Measurements from ENCODE around the gene NDUFS2. TPM values are rescaled to one million over a fixed set of nuclear protein-coding genes. Genes with fewer than 3 reads are reported as not detected.

NDUFS2 gene
- total RNA-seq, 1 experiment from 2014 or later = 94.9 TPM

DNA sequence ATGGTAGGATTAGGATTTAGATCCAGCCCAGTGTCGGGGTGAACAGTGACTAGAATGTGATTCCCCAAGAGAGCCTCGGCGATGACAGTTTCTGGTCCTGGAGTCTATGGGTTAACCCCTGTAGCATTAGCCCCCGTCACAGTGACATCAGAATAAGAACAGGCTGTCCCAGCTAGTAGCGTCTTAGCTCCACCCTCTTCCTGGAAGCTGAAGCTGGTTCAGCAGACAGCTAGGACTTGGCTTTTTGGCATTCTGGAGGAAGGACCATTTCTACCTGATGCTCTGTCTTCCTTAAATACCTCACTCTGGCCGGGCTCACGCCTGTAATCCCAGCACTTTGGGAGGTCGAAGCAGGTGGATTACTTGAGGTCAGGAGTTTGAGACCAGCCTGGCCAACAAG is 5.0 kb downstream of the NDUFS2 start:
- no peak for TF ChIP-seq POLR2AphosphoS5 (IDR thresholded peaks at IDR 0.05; ENCODE audit: low read depth, low read length)
- TF ChIP-seq REST (IDR thresholded peaks at IDR 0.05; ENCODE audit: insufficient read depth in 1 of 2, low read depth in 2 of 2, low read length in 1 of 2) = no peak
- no peak for TF ChIP-seq TCF7L2 (IDR thresholded peaks at IDR 0.05; ENCODE audit: low read depth, low read length)
- TF ChIP-seq, protein P1, sequence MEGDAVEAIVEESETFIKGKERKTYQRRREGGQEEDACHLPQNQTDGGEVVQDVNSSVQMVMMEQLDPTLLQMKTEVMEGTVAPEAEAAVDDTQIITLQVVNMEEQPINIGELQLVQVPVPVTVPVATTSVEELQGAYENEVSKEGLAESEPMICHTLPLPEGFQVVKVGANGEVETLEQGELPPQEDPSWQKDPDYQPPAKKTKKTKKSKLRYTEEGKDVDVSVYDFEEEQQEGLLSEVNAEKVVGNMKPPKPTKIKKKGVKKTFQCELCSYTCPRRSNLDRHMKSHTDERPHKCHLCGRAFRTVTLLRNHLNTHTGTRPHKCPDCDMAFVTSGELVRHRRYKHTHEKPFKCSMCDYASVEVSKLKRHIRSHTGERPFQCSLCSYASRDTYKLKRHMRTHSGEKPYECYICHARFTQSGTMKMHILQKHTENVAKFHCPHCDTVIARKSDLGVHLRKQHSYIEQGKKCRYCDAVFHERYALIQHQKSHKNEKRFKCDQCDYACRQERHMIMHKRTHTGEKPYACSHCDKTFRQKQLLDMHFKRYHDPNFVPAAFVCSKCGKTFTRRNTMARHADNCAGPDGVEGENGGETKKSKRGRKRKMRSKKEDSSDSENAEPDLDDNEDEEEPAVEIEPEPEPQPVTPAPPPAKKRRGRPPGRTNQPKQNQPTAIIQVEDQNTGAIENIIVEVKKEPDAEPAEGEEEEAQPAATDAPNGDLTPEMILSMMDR (IDR thresholded peaks at IDR 0.05) = no peak
- ATAC-seq (no peak), DNase-seq (ENCODE audit: low read depth, low spot score) (no peak)
- H3K4me1 ChIP-seq (ENCODE audit: control insufficient read depth, insufficient read depth, low read length) = no peaks in the 10 kb centered on the region
- ChIA-PET POLR2A (no interaction called here), CTCF (no interaction called here)
- H3K27me3 ChIP-seq (ENCODE audit: control insufficient read depth, insufficient read depth, low read length) = no peaks in the 10 kb centered on the region
- H3K9me3 ChIP-seq (ENCODE audit: control insufficient read depth, insufficient read depth, low read depth, low read length) = no peaks in the 10 kb centered on the region
- H3K36me3 ChIP-seq (ENCODE audit: control insufficient read depth, insufficient read depth, low read length) = peaks cover 26% of the 10 kb centered on the region
- no peak overlapping the region for H3K27ac ChIP-seq (ENCODE audit: low read length)
- in situ Hi-C loops (cut with HindIII; ENCODE audit: low pct_unique_long_range_greater_than_20kb, low sequenced_read_pairs) = loop anchor here (25.0 kb wide), 1 partner anchor 180 kb away; no protein-coding TSS in a partner anchor
- BruUV-seq (replicated peaks) = no TSS peak
- intact Hi-C loops (cut with micrococcal nuclease; ENCODE audit: unreplicated experiment) = no loop called here
- no peak overlapping the region for H3K4me3 ChIP-seq (ENCODE audit: low read depth in 2 of 2, low read length in 2 of 2)

DNA sequence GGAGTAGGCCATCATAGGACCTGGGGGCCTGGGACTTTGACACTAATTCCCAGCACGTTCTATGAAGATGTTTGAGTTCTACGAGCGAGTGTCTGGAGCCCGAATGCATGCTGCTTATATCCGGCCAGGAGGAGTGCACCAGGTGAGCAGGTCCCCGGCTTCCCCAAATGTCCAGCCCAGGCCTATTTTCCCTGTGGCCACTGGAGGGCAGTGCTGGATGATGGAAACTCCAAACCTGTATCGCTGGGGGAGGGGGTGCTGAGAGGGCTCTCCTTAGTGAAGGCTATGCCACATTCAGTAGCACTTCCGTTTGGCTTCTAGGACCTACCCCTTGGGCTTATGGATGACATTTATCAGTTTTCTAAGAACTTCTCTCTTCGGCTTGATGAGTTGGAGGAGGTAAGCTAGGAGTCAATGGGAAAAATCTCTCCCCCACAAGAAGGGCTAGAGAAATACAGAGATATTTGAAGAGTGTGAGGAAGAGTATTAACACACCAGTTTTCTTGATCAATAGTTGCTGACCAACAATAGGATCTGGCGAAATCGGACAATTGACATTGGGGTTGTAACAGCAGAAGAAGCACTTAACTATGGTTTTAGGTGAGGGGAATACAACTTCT is 7.7 kb downstream of the NDUFS2 start:
- Histone ChIP-seq H3K4me1 (ENCODE audit: control insufficient read depth, insufficient read depth, low read length) (no peaks in the 10 kb centered on the region), H3K4me3 (ENCODE audit: low read depth in 2 of 2, low read length in 2 of 2) (no peak overlapping the region), H3K27me3 (ENCODE audit: control insufficient read depth, insufficient read depth, low read length) (no peaks in the 10 kb centered on the region), H3K36me3 (ENCODE audit: control insufficient read depth, insufficient read depth, low read length) (peaks cover 34% of the 10 kb centered on the region), H3K9me3 (ENCODE audit: control insufficient read depth, insufficient read depth, low read depth, low read length) (no peaks in the 10 kb centered on the region), H3K27ac (ENCODE audit: low read length) (no peak overlapping the region)
- POLR2A ChIA-PET = no interaction called here
- BruUV-seq (replicated peaks) = TSS peak; percentile 28
- TF ChIP-seq, protein P1 (IDR thresholded peaks at IDR 0.05) = peak; percentile 94
- TF ChIP-seq POLR2AphosphoS5 (IDR thresholded peaks at IDR 0.05; ENCODE audit: low read depth, low read length) (no peak), SIN3A (IDR thresholded peaks at IDR 0.05; ENCODE audit: borderline replicate concordance, insufficient read depth, low read depth, low read length) (no peak), TCF7L2 (IDR thresholded peaks at IDR 0.05; ENCODE audit: low read depth, low read length) (no peak), REST (IDR thresholded peaks at IDR 0.05; ENCODE audit: insufficient read depth in 1 of 2, low read depth in 2 of 2, low read length in 1 of 2) (no peak)
- DNase-seq (ENCODE audit: low read depth, low spot score) = peak; percentile 51
- intact Hi-C loops (cut with micrococcal nuclease; ENCODE audit: unreplicated experiment) = no loop called here
- CTCF ChIA-PET = no interaction called here
- peak; percentile 95 for ATAC-seq
- in situ Hi-C loops (cut with HindIII; ENCODE audit: low pct_unique_long_range_greater_than_20kb, low sequenced_read_pairs) = loop anchor here (25.0 kb wide), 1 partner anchor 177 kb away; no protein-coding TSS in a partner anchor
